GM13976 (cell line): ENCODE measurements around the gene MANSC1.

Experiments
- DNase-seq: peaks from one replicate; pipeline ENCODE4 v3.0.0; 2012; ENCODE audit warnings: low spot score
- CTCF ChIP-seq: IDR thresholded peaks from 2 replicates; pipeline ENCODE4 v1.5.1; 2012; ENCODE audit warnings: borderline replicate concordance, mild to moderate bottlenecking; ENCODE audit not compliant: insufficient read depth; ENCODE audit errors: extremely low read depth, missing control alignments, control extremely low read depth
- in situ Hi-C: fragments of 300-500 bp; cut with MboI; formaldehyde crosslinking; loops from one replicate; pipeline ENCODE4 v1.12.0; 2022; ENCODE audit warnings: low sequenced_read_pairs, mixed read lengths, inconsistent platforms; ENCODE audit not compliant: unreplicated experiment

MANSC1 gene

GRCh38 chr12:12301122-12301521 lies 48.9 kb downstream of the MANSC1 start:
- TF ChIP-seq CTCF = no peak
- in situ Hi-C loops = no loop called here
- DNase-seq = no peak

- in situ Hi-C loops = no loop called here
- DNase-seq = no peak
- no peak for TF ChIP-seq CTCF
Measured at GRCh38 chr12:12297201-12297830, 52.7 kb downstream of the MANSC1 start.

DNA sequence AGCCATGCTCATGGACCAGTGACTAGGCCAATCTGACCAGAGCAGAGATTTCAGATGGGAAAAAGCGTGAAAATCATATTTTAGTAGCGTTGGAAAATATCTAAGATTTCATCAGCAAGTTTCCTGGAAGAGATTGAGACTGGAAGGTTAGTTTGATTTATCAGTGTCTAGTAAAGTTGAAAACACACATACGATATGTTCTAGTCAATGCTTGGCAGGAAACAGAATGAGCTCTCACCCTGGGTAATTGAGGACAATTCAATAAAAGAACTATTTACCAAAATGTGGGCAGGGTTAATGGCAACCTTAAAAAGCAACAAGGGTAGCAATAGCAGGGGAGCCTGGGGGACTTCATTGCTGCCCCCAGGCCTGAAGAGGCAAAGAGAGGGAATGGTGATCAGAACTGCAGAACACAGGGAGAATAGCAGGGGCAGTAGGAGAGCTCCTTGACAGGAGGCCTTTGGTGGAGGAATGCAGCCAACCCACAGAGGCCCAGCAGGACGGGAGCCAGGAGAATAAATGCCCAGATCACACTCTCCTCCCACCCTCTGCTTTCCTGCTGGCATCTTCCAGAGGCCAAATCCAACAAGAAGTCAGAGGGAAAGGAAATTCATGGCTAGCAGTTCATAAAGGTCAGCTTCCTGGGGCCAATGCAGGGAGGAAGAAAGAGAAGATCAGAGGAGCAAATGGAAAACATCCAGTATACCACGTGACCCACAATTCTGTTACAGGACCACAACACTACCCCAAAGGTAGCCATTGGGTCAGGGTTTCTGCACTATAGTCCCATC lies 55.6 kb downstream of the MANSC1 start:
- no peak for TF ChIP-seq CTCF
- in situ Hi-C loops = no loop called here
- no peak for DNase-seq

DNA sequence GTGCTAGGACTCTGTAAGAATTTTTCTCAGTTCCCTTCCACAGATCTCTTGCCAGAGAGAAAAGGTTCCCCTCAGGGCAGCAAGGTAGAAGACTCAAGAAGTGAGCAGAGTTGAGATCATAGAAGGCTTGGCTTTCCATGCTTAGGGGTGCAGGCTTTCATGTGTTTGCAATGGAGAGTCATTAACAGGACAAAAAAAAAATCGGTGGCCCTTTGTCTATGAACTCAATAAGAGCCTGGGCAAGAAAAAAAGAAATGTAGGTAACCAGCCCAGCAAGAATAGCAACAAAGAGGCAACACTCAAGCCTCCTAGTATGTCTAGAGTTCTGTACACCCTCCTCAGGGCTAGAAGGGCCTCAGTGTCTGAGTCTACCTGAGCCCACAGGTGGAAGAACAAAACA lies 59.8 kb downstream of the MANSC1 start:
- no peak for DNase-seq
- in situ Hi-C loops = no loop called here
- TF ChIP-seq CTCF = no peak

GRCh38 chr12:12286441-12286840 lies 63.6 kb downstream of the MANSC1 start:
- TF ChIP-seq CTCF = no peak
- in situ Hi-C loops = no loop called here
- DNase-seq = no peak

DNA sequence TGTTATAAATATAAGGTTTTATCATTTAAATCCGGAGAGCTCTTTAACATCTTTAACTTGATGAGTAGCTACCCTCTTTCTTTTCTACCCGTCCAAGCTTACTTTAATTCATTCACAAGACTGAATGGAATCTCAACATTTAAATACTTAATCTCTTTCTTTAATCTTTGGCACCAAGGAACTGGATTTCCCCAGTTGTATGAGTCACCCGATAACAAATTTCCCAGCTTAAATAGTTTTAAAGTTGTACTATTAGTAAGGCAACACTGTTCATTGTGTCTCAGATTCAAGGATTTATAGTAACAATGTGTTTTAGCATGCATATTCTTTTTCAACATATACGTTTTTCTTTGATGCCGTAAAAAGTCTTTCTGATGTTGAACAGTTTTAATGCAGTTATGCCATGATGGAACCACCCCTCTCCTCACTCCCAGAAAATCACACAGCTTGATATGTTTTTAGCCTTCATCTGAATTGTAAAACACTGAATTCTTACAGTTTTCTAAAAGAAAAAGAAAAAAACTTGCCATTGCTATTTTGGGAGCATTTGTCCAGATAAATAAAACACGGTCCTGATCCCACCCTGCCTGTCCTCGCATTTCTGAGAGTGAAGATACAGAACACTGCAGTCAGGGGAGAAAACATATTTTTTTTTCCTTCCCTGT lies 67.1 kb downstream of the MANSC1 start:
- in situ Hi-C loops = no loop called here
- TF ChIP-seq CTCF = no peak
- DNase-seq = no peak
